A673 (cell line): ENCODE data around the gene CACNG5. TPM values are rescaled to one million over a fixed set of nuclear protein-coding genes. Genes with fewer than 3 reads are reported as not detected.
A peak's percentile ranks its signal among the peaks of the same experiment; 100 is the strongest.

Source experiments
- BruUV-seq: library from RNA; stranded (reverse); fragments of 400-500 nt; replicated peaks from 2 replicates; lab custom pipeline; 2021; lab: Mats Ljungman, UMichigan
- CTCF ChIA-PET: fragments of 300-600 bp; sonication (Branson Sonifier 250); formaldehyde crosslinking; loops from one replicate; lab custom pipeline; 2022; ENCODE audit warnings: antibody characterized with exemption; lab: Charles Lee
- POLR2A ChIA-PET: fragments of 300-600 bp; sonication (Branson Sonifier 250); formaldehyde crosslinking; loops from one replicate; lab custom pipeline; 2022; ENCODE audit warnings: antibody characterized with exemption; ENCODE audit not compliant: low non-redundant PET; lab: Charles Lee
- DNase-seq: peaks from one replicate; pipeline ENCODE4 v3.0.0-alpha.2; 2015; ENCODE audit warnings: low spot score
- H3K27ac ChIP-seq: fragments of 200-600 bp; sonication (generic); 2 replicates; pipeline ENCODE4 v1.5.1; 2016; ENCODE audit warnings: mixed run types, low read depth, mild to moderate bottlenecking, mixed read lengths, antibody characterized with exemption, low read length; ENCODE audit not compliant: poor library complexity, severe bottlenecking
- H3K27me3 ChIP-seq: fragments of 200-600 bp; sonication (generic); replicated peaks from 2 replicates; pipeline ENCODE4 v1.6.1; 2017; ENCODE audit warnings: mixed run types, low read depth, mild to moderate bottlenecking, mixed read lengths, antibody characterized with exemption, low read length; ENCODE audit not compliant: insufficient read depth, poor library complexity
- H3K36me3 ChIP-seq: fragments of 200-600 bp; sonication (generic); 2 replicates; pipeline ENCODE4 v1.6.1; 2016; ENCODE audit warnings: mixed run types, mild to moderate bottlenecking, mixed read lengths, antibody characterized with exemption, low read length; ENCODE audit not compliant: insufficient read depth, poor library complexity, severe bottlenecking
- H3K4me1 ChIP-seq: fragments of 200-600 bp; sonication (generic); 2 replicates; pipeline ENCODE4 v1.6.1; 2017; ENCODE audit warnings: mixed run types, mild to moderate bottlenecking, mixed read lengths, antibody characterized with exemption, low read length; ENCODE audit not compliant: insufficient read depth, poor library complexity, severe bottlenecking
- H3K4me3 ChIP-seq: fragments of 200-600 bp; sonication (generic); 2 replicates; pipeline ENCODE4 v1.5.1; 2016; ENCODE audit warnings: low read depth, mixed run types, mild to moderate bottlenecking, mixed read lengths, low read length; ENCODE audit not compliant: poor library complexity, severe bottlenecking
- H3K9me3 ChIP-seq: fragments of 200-600 bp; sonication (generic); 2 replicates; pipeline ENCODE4 v1.6.1; 2016; ENCODE audit warnings: mixed run types, low read depth, mild to moderate bottlenecking, mixed read lengths, antibody characterized with exemption, low read length; ENCODE audit not compliant: poor library complexity, severe bottlenecking
- CTCF ChIP-seq: fragments of 300-800, 200-600 bp; sonication (generic); conservative IDR thresholded peaks from 2 replicates; pipeline ENCODE4 v1.5.1; 2017; ENCODE audit warnings: low read depth, mild to moderate bottlenecking, antibody characterized with exemption, low read length, moderate library complexity, mixed read lengths
- EZH2 ChIP-seq: fragments of 200-600 bp; sonication (generic); IDR thresholded peaks from 2 replicates; pipeline ENCODE4 v1.6.1; 2017; ENCODE audit warnings: borderline replicate concordance, low read depth, mild to moderate bottlenecking, mixed read lengths, antibody characterized with exemption, low read length; ENCODE audit not compliant: poor library complexity, severe bottlenecking
- intact Hi-C: fragments of 100-400 bp; cut with micrococcal nuclease; formaldehyde crosslinking; loops from one replicate; pipeline ENCODE4 v1.10.0; 2022; ENCODE audit not compliant: unreplicated experiment
- total RNA-seq: library from RNA; stranded (reverse); gene quantifications from 2 replicates; pipeline ENCODE4 v1.2.3, GENCODE V29; 2021

The CACNG5 gene
- total RNA-seq, 1 experiment from 2014 or later, result 0.88 TPM

GRCh38 chr17:66855204-66855603 is 20.3 kb downstream of the CACNG5 start:
- ChIA-PET CTCF (interaction anchor here (0.6 kb wide), 1 partner anchor 55 kb away, joined by 3 read pairs; no protein-coding TSS in a partner anchor), POLR2A (no interaction called here)
- Histone ChIP-seq H3K4me3 (no peak overlapping the region), H3K36me3 (no peaks in the 10 kb centered on the region), H3K4me1 (no peaks in the 10 kb centered on the region), H3K9me3 (peaks cover 4% of the 10 kb centered on the region), H3K27me3 (no peaks in the 10 kb centered on the region), H3K27ac (no peak overlapping the region)
- DNase-seq, result no peak
- no TSS peak for BruUV-seq
- TF ChIP-seq EZH2, result no peak
- peak; percentile 47 for TF ChIP-seq CTCF
- intact Hi-C loops, result no loop called here

GRCh38 chr17:66858226-66859083 is 23.5 kb downstream of the CACNG5 start:
- H3K27ac ChIP-seq, result no peak overlapping the region
- TF ChIP-seq CTCF (no peak), EZH2 (no peak)
- H3K36me3 ChIP-seq, result no peaks in the 10 kb centered on the region
- H3K4me1 ChIP-seq, result no peaks in the 10 kb centered on the region
- no TSS peak for BruUV-seq
- no peak overlapping the region for H3K4me3 ChIP-seq
- POLR2A ChIA-PET, result no interaction called here
- no peaks in the 10 kb centered on the region for H3K27me3 ChIP-seq
- peaks cover 4% of the 10 kb centered on the region for H3K9me3 ChIP-seq
- DNase-seq, result no peak
- CTCF ChIA-PET, result no interaction called here
- intact Hi-C loops, result no loop called here

DNA sequence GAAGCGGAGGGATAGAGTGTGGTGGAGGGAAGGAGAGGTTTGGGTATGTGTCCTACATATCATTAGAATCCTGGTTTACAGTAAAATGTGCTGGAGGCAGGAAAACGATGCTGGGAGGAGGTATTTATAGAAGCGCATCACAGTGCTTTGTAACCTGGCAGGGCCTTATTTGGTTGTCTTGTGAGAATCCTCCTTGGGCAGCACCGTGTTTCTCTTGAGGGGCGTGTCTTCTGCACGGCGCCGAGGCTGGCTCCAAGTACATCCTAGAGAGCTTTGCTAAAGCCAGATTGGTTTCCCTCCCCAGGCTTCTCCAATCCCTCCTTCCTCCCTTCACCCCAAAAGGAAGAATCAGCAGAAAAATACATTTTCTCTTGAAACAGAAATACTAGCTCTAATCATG is 24.4 kb downstream of the CACNG5 start:
- POLR2A ChIA-PET, result no interaction called here
- Histone ChIP-seq H3K9me3 (peaks cover 4% of the 10 kb centered on the region), H3K36me3 (no peaks in the 10 kb centered on the region), H3K27me3 (no peaks in the 10 kb centered on the region), H3K4me3 (no peak overlapping the region), H3K4me1 (no peaks in the 10 kb centered on the region), H3K27ac (no peak overlapping the region)
- CTCF ChIA-PET, result no interaction called here
- no TSS peak for BruUV-seq
- intact Hi-C loops, result no loop called here
- TF ChIP-seq EZH2 (no peak), CTCF (no peak)
- DNase-seq, result no peak
